ENCODE measurements around the gene DNAH14. TPM values are rescaled to one million over a fixed set of nuclear protein-coding genes. Genes with fewer than 3 reads are reported as not detected.

Gene DNAH14
- total RNA-seq, 1 experiment from 2014 or later: 39.7 TPM

DNA sequence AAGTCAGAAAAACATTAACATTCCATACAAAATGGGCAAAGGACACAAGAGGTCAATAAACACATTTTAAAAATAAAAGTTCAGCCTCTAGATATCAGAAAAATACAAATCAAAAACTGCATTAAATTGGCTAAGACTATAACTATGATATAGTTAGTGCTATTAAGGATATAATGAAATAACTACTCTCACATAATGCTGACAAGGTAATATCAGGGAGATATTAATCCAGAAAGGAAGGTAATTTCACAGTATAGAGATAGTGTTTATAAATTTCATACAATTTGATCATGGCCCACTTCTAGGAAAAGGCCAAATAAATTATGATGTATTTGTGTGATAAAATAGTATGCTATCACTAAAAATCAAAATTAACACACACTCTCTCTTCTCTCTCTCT is 436.5 kb downstream of the DNAH14 start:
- no peak overlapping the region for H3K9ac ChIP-seq (ENCODE audit: extremely low read depth, insufficient read length, low read length)
- Mint-ChIP-seq H3K36me3 (ENCODE audit: insufficient read depth in 1 of 3, low read depth in 3 of 3) (no peaks in the 10 kb centered on the region), H3K27ac (no peak overlapping the region), H3K27me3 (ENCODE audit: low read depth) (peaks cover 41% of the 10 kb centered on the region), H3K4me1 (peaks cover 0 to 9% of the 10 kb centered on the region in 2 experiments; a peak in 2 of 4 replicates), H3K4me3 (no peak overlapping the region), H3K9me3 (no peaks in the 10 kb centered on the region)
- no peak overlapping the region for H4K91ac ChIP-seq (ENCODE audit: insufficient read length, low read depth, low read length)
- no peak overlapping the region for H3K4ac ChIP-seq (ENCODE audit: low read depth, low read length)
- no peak overlapping the region for H2BK5ac ChIP-seq (ENCODE audit: insufficient read length, low read length)
- no peak overlapping the region for H3K27ac ChIP-seq (ENCODE audit: insufficient read length, low read depth, low read length)
- no peaks in the 10 kb centered on the region for H3K79me2 ChIP-seq (ENCODE audit: insufficient read depth, low read length)
- H2AK5ac ChIP-seq (ENCODE audit: insufficient read length, low read length): no peak overlapping the region
- no peak overlapping the region for H3K23ac ChIP-seq (ENCODE audit: insufficient read length, low read depth, low read length)
- peaks cover 10% of the 10 kb centered on the region; the same call in 1 of the 2 replicates for H3K27me3 ChIP-seq (ENCODE audit: insufficient read depth, low read length)
- no peak overlapping the region for H2AFZ ChIP-seq (ENCODE audit: low read length)
- H3K9me3 ChIP-seq (ENCODE audit: control insufficient read depth, low read depth, low read length): no peaks in the 10 kb centered on the region
- no peak overlapping the region for H3K18ac ChIP-seq (ENCODE audit: insufficient read length, low read depth, low read length)
- no peak for DNase-seq
- H2BK12ac ChIP-seq (ENCODE audit: insufficient read length, low read depth, low read length): no peak overlapping the region
- H3K23me2 ChIP-seq (ENCODE audit: insufficient read length, low read depth, low read length, poor library complexity, severe bottlenecking): no peaks in the 10 kb centered on the region
- H4K8ac ChIP-seq (replicated peaks; ENCODE audit: insufficient read length, low read depth, low read length): no peak overlapping the region
- no peak overlapping the region for H3K56ac ChIP-seq (ENCODE audit: insufficient read length, low read depth, low read length)
- H2BK15ac ChIP-seq (ENCODE audit: low read depth, low read length): no peak overlapping the region
- H2BK20ac ChIP-seq (ENCODE audit: low read depth, low read length, poor library complexity, severe bottlenecking): no peak overlapping the region
- no peak overlapping the region for H3K14ac ChIP-seq (ENCODE audit: insufficient read depth, low read length)
- no peak overlapping the region for H3T11ph ChIP-seq (ENCODE audit: low read length)
- no peaks in the 10 kb centered on the region for H3K4me1 ChIP-seq (ENCODE audit: insufficient read depth, low read length)
- TF ChIP-seq, protein P1, sequence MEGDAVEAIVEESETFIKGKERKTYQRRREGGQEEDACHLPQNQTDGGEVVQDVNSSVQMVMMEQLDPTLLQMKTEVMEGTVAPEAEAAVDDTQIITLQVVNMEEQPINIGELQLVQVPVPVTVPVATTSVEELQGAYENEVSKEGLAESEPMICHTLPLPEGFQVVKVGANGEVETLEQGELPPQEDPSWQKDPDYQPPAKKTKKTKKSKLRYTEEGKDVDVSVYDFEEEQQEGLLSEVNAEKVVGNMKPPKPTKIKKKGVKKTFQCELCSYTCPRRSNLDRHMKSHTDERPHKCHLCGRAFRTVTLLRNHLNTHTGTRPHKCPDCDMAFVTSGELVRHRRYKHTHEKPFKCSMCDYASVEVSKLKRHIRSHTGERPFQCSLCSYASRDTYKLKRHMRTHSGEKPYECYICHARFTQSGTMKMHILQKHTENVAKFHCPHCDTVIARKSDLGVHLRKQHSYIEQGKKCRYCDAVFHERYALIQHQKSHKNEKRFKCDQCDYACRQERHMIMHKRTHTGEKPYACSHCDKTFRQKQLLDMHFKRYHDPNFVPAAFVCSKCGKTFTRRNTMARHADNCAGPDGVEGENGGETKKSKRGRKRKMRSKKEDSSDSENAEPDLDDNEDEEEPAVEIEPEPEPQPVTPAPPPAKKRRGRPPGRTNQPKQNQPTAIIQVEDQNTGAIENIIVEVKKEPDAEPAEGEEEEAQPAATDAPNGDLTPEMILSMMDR (conservative IDR thresholded peaks at IDR 0.05): no peak
- no peak overlapping the region for H3K4me2 ChIP-seq (ENCODE audit: insufficient read depth, insufficient read length, low read length)
- H4K20me1 ChIP-seq (ENCODE audit: control insufficient read depth, insufficient read depth, insufficient read length): no peaks in the 10 kb centered on the region
- no peak overlapping the region for H2BK120ac ChIP-seq (ENCODE audit: low read depth, low read length, poor library complexity, severe bottlenecking)
- no peak overlapping the region for H4K5ac ChIP-seq (ENCODE audit: insufficient read length, low read depth, low read length)
- no peaks in the 10 kb centered on the region for H3K79me1 ChIP-seq (ENCODE audit: insufficient read depth, low read depth, low read length, poor library complexity, severe bottlenecking)
